ENCODE results near the gene NFAM1.

NFAM1 gene

GRCh38 chr22:42432020-42432596 is at the start of gene NFAM1:
NFAM1 (minus strand) TSS chr22:42432403; CDS start chr22:42432357, 46 bp downstream.
- no peak for FAIRE-seq

GRCh38 chr22:42475122-42475521 is 42.9 kb upstream of the NFAM1 start:
- no peak for FAIRE-seq

- FAIRE-seq, result peak; percentile 97
Measured at GRCh38 chr22:42473484-42474193, 41.4 kb upstream of the NFAM1 start.

- no peak for FAIRE-seq
Measured at GRCh38 chr22:42472671-42473070, 40.5 kb upstream of the NFAM1 start.

GRCh38 chr22:42471441-42471840 is 39.2 kb upstream of the NFAM1 start:
- FAIRE-seq, result no peak

GRCh38 chr22:42470366-42471082 is 38.3 kb upstream of the NFAM1 start:
- FAIRE-seq, result no peak

GRCh38 chr22:42468841-42469240 is 36.6 kb upstream of the NFAM1 start:
- FAIRE-seq, result no peak

- no peak for FAIRE-seq
Measured at GRCh38 chr22:42462016-42462415, 29.8 kb upstream of the NFAM1 start.

GRCh38 chr22:42461511-42461910 is 29.3 kb upstream of the NFAM1 start:
- no peak for FAIRE-seq

GRCh38 chr22:42459287-42460063 is 27.3 kb upstream of the NFAM1 start:
- FAIRE-seq, result no peak

GRCh38 chr22:42452916-42453315 is 20.7 kb upstream of the NFAM1 start:
- FAIRE-seq, result no peak

GRCh38 chr22:42452456-42452855 is 20.3 kb upstream of the NFAM1 start:
- FAIRE-seq, result no peak

GRCh38 chr22:42451499-42452145 is 19.4 kb upstream of the NFAM1 start:
- no peak for FAIRE-seq

GRCh38 chr22:42450862-42451261 is 18.7 kb upstream of the NFAM1 start:
- FAIRE-seq, result no peak

GRCh38 chr22:42446151-42446550 is 13.9 kb upstream of the NFAM1 start:
- no peak for FAIRE-seq

GRCh38 chr22:42444077-42444904 is 12.1 kb upstream of the NFAM1 start:
- peak; percentile 72 for FAIRE-seq

- no peak for FAIRE-seq
Measured at GRCh38 chr22:42443240-42444076, 11.3 kb upstream of the NFAM1 start.

GRCh38 chr22:42442748-42443147 is 10.5 kb upstream of the NFAM1 start:
- no peak for FAIRE-seq

- FAIRE-seq, result no peak
Measured at GRCh38 chr22:42440728-42441127, 8.5 kb upstream of the NFAM1 start.

GRCh38 chr22:42439821-42440674 is 7.8 kb upstream of the NFAM1 start:
- FAIRE-seq, result no peak
